ENCODE measurements around the gene TLR5.

The TLR5 gene

GRCh38 chr1:223147873-223148272 is 4.8 kb upstream of the TLR5 start:
- no peak for DNase-seq

GRCh38 chr1:223147409-223147808 is 4.4 kb upstream of the TLR5 start:
- no peak for DNase-seq

DNA sequence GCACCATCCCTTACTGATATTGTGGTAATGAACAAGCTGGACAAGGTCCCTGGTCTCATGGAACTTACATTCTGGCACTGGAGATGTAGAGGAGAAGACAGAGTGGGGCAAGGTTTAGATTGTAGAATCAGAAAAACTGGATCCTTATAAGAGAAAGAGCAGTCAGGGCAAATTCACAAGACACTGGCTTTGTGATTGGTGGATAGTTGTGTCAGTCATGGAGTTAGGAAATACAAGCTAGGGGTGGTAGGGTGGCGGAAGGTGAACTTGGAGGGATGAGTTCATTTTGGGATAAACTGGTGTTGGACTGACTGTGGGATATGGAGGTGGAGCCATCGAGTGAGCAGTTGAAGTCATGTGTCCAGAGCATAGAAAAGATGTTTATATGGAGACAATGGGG is 3.7 kb upstream of the TLR5 start:
- DNase-seq = no peak

DNA sequence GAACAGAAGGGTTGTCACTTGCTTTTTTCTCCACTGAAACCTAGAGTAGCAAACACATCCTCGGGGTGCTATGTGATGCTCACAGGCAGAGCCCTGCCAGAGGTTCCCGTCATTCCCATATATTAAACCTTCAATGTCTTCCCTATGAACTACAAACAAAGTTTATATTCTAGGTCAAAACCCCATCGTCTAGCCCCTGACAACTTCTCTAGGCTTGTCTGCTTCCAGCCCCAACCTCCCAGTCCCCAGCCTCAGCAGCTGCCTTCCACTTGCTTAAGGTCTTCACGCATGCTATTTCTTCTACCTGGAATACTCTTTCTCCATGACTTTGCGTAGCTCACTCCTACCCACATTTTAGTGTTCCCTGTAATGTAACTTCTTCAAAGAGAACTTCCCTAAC is 1.9 kb upstream of the TLR5 start:
- DNase-seq = no peak

GRCh38 chr1:223144431-223144830 is 1.4 kb upstream of the TLR5 start:
- no peak for DNase-seq

DNA sequence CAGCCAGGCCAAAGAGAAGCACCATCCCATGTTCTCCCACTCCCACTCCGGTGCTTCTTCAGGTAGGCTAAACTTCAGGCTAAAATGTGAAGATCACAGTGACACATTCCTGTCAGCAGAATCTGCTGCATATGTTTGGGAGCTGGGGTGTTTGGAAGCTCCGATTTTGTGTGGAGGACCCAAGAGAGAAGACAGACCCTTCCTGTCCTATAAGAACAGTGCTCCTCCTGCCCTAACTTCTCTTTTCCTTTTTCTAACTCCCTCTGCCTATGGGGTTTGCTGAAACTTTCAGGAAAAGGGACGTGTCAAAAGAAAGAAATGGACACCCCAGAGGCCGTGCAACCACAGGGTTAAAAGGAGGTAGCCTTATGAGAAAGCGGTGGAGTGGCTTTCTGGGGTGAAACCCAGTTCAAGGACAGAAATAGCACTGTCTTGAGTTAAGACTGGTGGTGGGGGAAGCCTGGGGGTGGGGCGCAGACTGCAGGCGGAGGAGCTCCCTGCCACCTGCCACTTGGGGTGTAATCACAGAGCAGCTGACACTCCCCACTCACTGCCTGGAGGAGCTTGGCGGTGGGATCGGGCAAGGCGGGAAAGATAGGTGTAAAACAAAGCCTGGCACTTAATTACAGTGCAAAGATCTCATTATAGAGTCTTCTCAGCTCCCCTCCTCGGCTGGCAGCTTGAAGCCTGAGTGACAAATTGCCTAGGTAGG is 645 bp upstream of the TLR5 start:
- peak; percentile 21 for DNase-seq

DNA sequence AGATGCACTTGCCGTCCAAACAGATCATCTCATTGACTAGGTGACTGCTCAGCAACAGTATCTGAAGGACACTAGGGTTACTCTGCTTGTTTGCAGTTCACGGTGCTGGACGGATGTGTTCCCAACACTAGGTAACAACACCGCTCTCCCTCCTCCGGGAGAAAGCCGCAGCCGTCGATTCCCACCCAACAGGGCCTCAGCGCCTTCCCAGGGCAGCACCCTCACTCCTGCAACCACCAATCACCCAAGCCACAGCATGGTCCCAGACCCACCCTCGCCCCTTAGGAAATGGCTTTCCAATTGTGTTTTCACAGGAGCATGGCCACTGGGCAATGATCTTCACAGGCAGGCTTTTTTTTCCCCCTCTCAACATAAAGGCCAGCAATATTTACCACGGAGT is 779 bp downstream of the TLR5 start:
- DNase-seq = no peak

DNA sequence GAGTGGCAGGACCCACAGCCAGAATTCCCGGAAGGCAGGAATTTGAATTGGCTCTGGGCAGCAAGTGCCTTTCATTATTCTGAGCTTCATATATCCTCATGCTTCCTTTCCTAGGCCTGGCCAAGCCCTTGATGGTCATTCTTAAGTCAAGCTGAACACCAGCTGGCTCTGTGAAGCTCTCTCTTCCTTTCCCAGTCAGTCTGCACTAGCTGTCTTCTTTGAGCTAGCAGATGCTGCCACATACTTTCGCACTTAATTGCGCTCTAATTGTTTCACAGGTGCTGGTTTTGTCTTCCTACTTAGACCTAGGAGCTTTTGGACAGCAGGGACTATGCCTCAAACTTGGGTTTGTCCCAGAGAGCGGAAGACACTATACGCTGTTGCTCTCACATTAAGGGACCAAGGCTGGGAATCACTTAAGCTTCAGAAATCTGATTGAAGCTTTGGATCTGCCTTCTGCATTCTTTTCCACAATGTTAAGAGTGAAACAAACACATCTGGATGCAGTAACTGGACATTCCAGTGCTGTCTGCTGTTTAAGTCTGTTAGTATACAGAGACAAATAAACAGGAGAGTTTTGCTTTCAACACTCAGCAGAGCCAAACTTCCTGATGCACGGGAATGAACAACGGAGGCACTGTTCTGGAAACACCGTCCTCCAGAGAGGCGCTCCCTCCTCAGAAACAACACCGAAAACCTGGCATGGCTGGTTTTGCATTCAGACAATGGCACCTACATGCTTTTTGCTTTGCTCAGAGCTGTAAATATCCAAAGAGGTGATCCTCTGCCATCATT is 2.2 kb downstream of the TLR5 start:
- DNase-seq = no peak

DNA sequence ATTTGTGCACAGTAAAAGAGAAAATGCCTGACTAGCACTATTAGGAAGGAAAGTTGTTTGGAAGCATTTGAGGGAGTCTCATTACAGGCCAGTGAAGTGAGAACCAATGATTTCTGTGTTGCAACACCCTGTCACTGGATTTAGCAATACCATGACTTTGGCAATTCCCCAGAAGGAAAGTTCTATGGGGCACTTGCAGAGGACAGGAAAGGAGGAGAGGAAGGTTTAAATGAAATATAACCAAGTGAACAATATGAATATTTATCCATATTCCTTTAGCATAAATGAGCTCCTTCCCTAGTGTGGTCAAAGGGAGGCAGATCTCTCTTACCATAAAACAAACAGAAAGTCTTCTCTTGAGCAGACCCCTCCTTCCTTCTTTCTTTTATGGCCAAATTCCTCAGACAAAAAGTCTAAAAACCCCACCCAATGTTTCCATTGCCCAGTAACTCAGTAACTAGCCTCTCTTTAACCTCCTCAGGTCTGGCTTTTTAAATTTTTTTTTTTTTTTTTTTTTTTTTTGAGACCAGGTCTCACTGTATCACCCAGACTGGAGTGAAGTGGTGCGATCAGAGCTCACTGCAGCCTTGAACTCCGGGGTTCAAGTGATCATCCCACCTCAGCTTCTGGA is 5.5 kb downstream of the TLR5 start:
- no peak for DNase-seq

DNA sequence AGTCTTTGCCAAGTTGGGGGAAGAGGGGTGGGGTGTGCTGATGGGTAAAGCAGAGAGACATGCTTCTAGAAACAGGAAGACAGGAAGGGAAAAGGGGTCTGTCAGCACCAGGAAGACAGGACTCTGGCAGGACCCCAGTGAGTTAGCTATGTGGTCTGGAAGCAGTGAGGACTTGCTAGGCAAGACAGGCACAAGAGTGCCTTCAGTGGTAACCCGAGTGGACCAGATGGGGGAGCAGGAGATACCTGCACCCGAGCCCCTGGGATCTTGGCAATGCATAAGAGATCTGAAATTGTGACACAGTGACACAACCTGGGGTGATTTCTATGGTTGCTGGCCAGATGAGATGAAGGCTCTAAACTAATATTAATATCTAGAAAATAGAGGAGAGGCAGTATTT is 7.0 kb downstream of the TLR5 start:
- DNase-seq = no peak

- DNase-seq = no peak
These were observed 7.7 kb downstream of the TLR5 start for GRCh38 chr1:223135176-223135942.

- peak; percentile 71 for DNase-seq
These were observed 9.1 kb downstream of the TLR5 start for GRCh38 chr1:223133824-223134435.

- DNase-seq = no peak
These were observed 9.7 kb downstream of the TLR5 start for GRCh38 chr1:223133306-223133823.

DNA sequence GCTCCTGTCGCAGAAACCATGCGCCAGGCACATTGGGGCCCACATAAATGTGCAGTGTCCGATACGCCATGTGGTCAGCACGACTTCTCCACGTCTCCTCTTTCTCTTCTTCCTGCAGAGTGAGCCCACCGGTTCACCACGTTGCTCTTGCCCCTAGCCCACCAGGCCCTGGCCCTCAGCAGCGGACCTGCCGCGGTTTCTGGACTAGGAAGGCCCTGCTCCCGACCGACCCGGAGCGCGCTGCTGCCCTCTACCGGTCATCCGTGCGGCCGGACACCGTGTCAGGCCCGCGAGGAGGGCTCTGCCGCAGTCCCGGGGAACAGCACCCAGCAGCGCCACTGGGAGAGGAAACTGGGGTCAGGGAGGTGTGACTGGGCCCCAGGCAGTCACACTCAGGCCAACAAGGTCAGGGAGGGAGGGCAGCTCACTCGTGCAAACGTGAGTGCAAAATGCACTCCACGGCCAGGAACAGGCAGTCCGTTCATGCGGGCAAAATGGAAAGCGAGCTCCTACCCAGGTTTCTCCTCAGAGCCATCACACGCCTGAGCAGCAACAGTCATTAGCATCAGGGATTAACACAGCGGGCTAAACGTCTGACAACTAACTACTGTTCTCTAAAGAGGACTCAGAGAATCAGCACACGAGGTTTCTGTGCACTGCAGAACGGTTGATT is 13.7 kb downstream of the TLR5 start:
- peak; percentile 46 for DNase-seq

DNA sequence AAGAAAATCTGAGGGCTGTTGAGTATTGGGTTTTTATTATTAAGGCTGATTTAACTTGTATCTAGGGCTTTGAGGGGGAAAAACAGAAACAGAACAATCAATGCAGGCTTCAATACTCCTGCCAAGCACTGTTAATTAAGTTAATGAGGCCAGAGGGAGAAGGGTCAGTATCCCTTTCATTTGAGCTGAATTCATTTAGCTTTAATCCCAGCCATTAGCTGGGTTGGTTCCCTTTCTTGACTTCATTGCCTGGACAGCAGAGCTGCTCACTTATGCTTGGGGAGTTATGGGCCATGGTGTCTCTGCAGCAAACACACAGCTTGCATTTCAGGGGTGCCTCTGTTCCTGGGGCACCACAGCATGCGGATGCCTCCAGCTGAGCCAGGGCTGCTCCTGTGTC is 16.3 kb downstream of the TLR5 start:
- no peak for DNase-seq

GRCh38 chr1:223125766-223126165 is 17.3 kb downstream of the TLR5 start:
- no peak for DNase-seq

GRCh38 chr1:223123011-223123610 is 19.9 kb downstream of the TLR5 start:
- DNase-seq = no peak

DNA sequence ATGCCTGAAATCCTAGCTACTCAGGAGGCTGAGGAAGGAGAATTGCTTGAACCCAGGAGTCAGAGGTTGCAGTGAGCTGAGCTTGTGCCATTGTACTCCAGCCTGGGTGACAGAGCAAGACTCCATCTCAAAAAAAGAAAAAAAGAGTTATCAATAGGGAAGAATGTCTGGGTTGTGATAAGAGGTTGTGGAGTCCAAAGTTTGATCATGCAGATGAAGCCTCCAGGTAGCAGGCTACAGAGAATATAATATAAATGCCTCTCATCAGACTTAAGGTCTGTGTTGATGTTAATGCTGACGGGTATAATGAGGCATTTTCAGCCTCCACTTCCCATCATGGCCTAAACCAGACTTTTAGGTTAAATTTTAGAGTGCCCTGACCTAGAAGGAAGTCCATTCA is 24.6 kb downstream of the TLR5 start:
- DNase-seq = no peak

DNA sequence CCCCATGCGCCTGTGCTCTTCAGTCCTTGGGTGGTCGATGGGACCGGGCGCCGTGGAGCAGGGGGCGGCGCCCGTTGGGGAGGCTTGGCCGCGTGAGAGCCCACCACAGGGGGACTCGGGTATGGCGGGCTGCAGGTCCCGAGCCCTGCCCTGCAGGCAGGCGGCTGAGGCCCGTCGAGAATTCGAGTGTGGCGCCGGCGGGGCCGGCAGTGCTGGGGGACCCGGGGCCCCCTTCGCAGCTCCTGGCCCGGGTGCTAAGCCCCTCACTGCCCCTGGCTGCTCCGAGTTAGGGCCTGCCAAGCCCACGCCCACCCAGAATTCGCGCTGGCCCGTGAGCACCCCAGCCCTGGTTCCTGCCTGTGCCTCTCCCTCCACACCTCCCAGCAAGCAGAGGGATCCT is 26.1 kb downstream of the TLR5 start:
- no peak for DNase-seq

GRCh38 chr1:223114871-223115270 is 28.2 kb downstream of the TLR5 start:
- DNase-seq = no peak

GRCh38 chr1:223110952-223111351 is 32.1 kb downstream of the TLR5 start:
- no peak for DNase-seq

- DNase-seq = no peak
These were observed 33.4 kb downstream of the TLR5 start for GRCh38 chr1:223109581-223110026.
